Activated CD8-positive, alpha-beta memory T cell treated with anti-CD3 and anti-CD28 coated beads, Interleukin-2, amount 10 ng/mL, durations not matched to agents 7 days and 5 days (primary cell): Measurements from ENCODE around the gene ABCC12. TPM values are rescaled to one million over a fixed set of nuclear protein-coding genes. Genes with fewer than 3 reads are reported as not detected.
A peak's percentile ranks its signal among the peaks of the same experiment; 100 is the strongest.
"Not testable (repeated sequence)": the region's sequence is repeated elsewhere in the genome, so short reads cannot be mapped to it uniquely, and the experiment has no call there.

Experiments
- ATAC-seq: fragments of 150-1000 bp; cut with Tn5 transposase; one replicate; pipeline ENCODE4 v1.10.0; 2021; ENCODE audit warnings: moderate library complexity
- CTCF ChIA-PET: fragments of 350-600 bp; sonication (Branson Sonifier 250); formaldehyde crosslinking; loops from one replicate; lab custom pipeline; 2021; ENCODE audit warnings: antibody characterized with exemption; lab: Charles Lee
- DNase-seq: peaks from one replicate; pipeline ENCODE4 v3.0.0-alpha.2; 2020
- H3K27ac Mint-ChIP-seq: one replicate; pipeline ENCODE4 v1.8.0; 2021; ENCODE audit warnings: mild to moderate bottlenecking, mixed read lengths
- H3K27me3 Mint-ChIP-seq: one replicate; pipeline ENCODE4 v1.8.0; 2021; ENCODE audit warnings: mixed read lengths
- H3K36me3 Mint-ChIP-seq: one replicate; pipeline ENCODE4 v1.8.0; 2021; ENCODE audit warnings: mild to moderate bottlenecking, mixed read lengths
- H3K4me1 Mint-ChIP-seq: one replicate; pipeline ENCODE4 v1.8.0; 2021; ENCODE audit warnings: mixed read lengths
- H3K4me3 Mint-ChIP-seq: one replicate; pipeline ENCODE4 v1.8.0; 2021; ENCODE audit warnings: mild to moderate bottlenecking, moderate library complexity, mixed read lengths
- H3K9me3 Mint-ChIP-seq: one replicate; pipeline ENCODE4 v1.8.0; 2022; ENCODE audit warnings: low read depth, mixed read lengths
- total RNA-seq, 2 experiments: library from RNA; stranded (reverse); gene quantifications; one replicate each; pipeline ENCODE4 v1.2.3, GENCODE V29; 2021

The ABCC12 gene
- total RNA-seq, 2 experiments from 2014 or later: not detected

DNA sequence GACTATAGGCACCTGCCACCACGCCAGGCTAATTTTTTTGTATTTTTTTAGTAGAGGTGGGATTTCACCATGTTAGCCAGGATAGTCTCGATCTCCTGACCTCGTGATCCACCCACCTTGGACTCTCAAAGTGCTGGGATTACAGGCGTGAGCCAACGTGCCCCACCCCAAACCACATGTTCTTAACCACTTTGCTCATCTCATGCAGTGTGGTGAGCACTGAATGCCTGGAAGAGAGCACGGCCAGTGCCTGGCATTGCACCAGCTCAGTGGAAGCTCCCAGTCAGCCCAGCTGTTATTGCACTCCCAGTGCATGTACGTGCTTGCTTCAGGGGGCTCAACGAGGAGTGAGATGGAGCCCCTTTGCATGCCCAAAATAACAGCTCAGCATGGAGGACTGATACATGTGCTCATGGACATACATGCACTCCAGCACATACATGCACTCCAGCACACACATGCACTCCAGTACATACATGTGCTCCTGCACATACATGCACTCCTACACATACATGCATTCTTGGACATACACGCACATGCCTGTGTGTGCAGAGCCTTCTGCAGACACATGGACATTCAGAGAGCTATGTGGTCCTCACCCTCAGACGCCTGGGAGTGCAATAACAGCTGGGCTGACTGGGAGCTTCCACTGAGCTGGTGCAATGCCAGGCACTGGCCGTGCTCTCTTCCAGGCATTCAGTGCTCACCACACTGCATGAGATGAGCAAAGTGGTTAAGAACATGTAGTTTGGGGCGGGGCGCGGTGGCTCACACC is 26.1 kb upstream of the ABCC12 start:
- H3K4me1 Mint-ChIP-seq, H3K36me3 Mint-ChIP-seq, H3K27me3 Mint-ChIP-seq, DNase-seq, H3K27ac Mint-ChIP-seq, ATAC-seq, H3K9me3 Mint-ChIP-seq, H3K4me3 Mint-ChIP-seq: not testable (repeated sequence)
- CTCF ChIA-PET: interaction anchor here (1.2 to 1.4 kb wide), 2 partner anchors 16 to 441 kb away, joined by 4 read pairs; no protein-coding TSS in a partner anchor

DNA sequence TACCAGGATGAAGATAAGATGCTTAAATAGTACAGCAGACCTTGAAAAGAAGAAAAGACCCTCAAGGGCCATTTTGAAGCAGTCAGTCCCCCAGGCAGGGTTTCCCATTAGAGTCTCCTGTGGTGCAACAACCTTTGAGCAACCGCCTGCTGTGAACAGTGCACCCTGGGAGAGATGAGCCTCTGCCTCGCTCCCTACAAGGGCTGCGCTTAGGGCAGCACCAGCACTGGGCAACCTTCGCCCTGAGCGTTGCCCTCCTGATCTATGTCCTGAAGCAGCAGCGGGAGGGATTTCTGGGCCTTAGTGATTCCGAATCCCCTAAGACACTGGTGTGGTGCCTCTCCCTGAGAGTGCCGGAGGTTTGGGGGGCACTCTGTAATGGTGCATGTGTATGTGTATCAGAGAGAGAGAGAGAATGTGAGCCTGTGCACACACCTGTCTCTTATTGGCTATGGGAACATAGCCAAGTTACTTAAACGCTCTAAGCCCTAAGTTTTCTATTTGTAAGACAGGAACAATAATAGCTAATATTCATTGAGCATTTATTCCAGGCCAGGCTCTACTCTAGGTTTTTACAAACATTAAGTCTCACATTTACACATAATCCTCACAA is 25.2 kb upstream of the ABCC12 start:
- DNase-seq (no peak), ATAC-seq (no peak)
- Mint-ChIP-seq H3K27me3 (peaks cover 5% of the 10 kb centered on the region), H3K4me3 (no peak overlapping the region), H3K27ac (no peak overlapping the region), H3K36me3 (no peaks in the 10 kb centered on the region), H3K9me3 (no peaks in the 10 kb centered on the region), H3K4me1 (no peaks in the 10 kb centered on the region)
- CTCF ChIA-PET: interaction anchor here (1.2 kb wide), 1 partner anchor 16 kb away, joined by 4 read pairs; no protein-coding TSS in a partner anchor

DNA sequence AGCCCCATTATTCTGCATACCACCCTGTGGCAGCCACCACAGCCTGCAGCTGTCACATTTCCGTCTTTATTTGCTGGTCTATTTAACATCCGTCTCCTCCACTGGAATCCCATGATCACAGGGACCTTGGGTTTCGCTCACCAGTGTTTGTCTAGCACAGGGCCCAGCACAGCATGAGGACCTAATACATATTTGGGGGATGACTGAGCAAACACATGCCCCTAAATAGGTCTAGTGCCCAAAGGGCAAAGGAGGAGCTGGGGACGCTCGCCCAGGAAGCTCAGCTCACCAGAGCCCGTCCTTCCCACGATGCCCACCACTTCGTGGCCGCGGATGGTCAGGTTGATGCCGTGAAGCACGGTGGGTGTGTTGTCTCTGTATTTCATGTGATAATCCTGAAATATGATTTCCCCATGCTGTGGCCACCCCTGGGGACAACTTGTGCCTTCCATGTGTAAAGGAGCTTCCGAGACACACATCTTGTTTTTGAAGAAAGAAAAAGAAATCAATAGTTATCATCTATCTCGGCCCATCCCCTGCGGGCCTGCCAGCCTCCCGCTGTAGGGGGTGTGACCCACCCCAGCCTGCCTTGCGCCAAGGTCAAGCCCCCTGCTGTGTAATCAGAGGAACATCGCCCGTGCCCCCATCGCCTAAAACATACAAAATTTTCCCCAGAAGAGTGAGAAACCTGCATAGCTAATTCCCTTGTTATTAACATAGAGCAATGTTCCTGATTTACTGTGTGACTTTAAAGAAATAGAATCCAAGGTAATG is 21.0 kb upstream of the ABCC12 start:
- Mint-ChIP-seq H3K36me3 (no peaks in the 10 kb centered on the region), H3K27ac (no peak overlapping the region), H3K9me3 (no peaks in the 10 kb centered on the region), H3K4me1 (no peaks in the 10 kb centered on the region), H3K27me3 (peaks cover 7% of the 10 kb centered on the region), H3K4me3 (no peak overlapping the region)
- ATAC-seq (no peak), DNase-seq (no peak)
- CTCF ChIA-PET: interaction anchor here (1.8 kb wide), 1 partner anchor 19 kb away, joined by 5 read pairs; no protein-coding TSS in a partner anchor

DNA sequence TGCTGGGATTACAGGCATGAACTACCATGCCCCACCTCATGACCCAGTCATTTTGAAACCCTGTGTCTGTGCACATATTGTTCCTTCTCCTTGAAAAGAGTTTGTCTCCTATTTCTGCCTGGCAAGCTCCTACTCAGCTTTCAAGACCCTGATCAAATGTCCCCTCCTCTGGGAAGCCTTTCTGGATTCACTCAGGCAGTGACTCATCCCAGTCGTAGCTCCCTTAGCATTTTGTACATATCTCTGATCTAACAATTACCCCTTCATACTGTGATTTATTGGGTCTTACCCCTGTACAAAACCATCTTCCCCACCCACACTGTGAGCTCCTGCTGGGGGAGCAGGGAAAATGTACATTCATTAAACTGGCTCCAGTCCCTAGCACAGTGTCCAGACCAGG is 18.1 kb upstream of the ABCC12 start:
- H3K27ac Mint-ChIP-seq: no peak overlapping the region
- H3K9me3 Mint-ChIP-seq: no peaks in the 10 kb centered on the region
- no peak for ATAC-seq
- CTCF ChIA-PET: interaction anchor here (0.9 to 1.7 kb wide), 2 partner anchors 9 to 14 kb away, joined by 4 to 10 read pairs; no protein-coding TSS in a partner anchor
- no peaks in the 10 kb centered on the region for H3K4me1 Mint-ChIP-seq
- no peaks in the 10 kb centered on the region for H3K36me3 Mint-ChIP-seq
- H3K27me3 Mint-ChIP-seq: peaks cover 7% of the 10 kb centered on the region
- no peak overlapping the region for H3K4me3 Mint-ChIP-seq
- DNase-seq: no peak

DNA sequence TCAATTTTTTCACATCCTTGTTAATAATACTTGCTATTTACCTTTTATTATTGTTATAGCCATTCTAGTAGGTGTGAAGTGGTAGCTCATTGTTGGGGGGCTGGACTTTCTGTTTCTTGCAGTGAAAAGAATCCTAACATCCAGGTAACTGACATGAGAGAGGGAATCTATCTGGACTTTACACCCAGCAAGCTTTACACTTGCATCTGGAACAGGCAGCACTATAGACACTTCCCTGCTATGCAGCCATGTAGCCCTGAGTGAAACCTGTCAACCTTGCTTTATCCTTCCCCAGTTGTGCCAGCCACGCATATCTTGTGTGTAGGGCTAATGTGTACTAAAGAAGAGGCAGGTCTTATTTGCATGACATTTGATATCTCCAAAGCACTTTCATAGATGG is 16.9 kb upstream of the ABCC12 start:
- CTCF ChIA-PET: interaction anchor here (1.0 kb wide), 1 partner anchor 1031 kb away, joined by 3 read pairs; no protein-coding TSS in a partner anchor
- Mint-ChIP-seq H3K27me3 (peaks cover 7% of the 10 kb centered on the region), H3K36me3 (no peaks in the 10 kb centered on the region), H3K4me3 (no peak overlapping the region), H3K4me1 (no peaks in the 10 kb centered on the region), H3K9me3 (no peaks in the 10 kb centered on the region), H3K27ac (no peak overlapping the region)
- ATAC-seq: no peak
- DNase-seq: no peak

DNA sequence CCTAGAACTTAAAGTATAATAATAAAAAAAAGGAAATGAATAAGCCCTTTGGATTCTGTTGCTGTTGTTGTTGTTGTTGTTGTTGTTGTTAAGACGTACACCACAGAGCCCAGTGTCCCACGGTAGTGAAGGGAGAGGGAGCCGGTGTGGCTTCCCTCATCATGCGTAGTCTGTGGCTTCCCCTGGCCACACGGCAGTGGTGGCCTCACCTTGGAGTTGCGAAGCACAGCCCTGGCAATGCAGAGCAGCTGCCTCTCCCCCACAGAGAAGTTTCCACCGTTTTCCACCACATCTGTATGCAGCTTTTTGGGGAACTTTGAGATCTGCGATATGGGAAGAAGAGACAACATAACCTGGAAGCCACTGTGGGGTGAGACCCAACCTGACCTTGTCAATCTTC is 14.1 kb upstream of the ABCC12 start:
- H3K4me1 Mint-ChIP-seq: peaks cover 14% of the 10 kb centered on the region
- H3K9me3 Mint-ChIP-seq: no peaks in the 10 kb centered on the region
- ATAC-seq (no peak), DNase-seq (no peak)
- H3K36me3 Mint-ChIP-seq: no peaks in the 10 kb centered on the region
- H3K27ac Mint-ChIP-seq: no peak overlapping the region
- CTCF ChIA-PET: no interaction called here
- peaks cover 6% of the 10 kb centered on the region for H3K27me3 Mint-ChIP-seq
- H3K4me3 Mint-ChIP-seq: no peak overlapping the region

DNA sequence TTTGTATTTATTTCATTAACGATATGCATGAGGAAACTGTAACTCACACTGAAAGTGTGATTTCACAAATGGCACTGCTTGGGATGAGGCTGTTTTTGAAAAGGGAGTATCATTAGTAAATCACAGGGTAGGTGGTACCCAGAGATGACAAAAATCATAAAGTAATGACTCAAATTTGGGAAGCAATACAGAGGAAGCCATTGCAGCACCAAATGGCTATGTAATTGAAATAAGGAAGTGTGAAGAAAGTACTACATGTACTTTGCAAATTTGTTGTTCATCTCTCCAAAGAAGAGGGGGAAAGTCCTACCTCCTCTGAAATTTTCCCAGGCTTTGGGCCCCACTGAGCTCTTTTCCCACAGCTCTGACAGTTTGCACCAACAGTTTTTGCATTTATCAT is 12.3 kb upstream of the ABCC12 start:
- no peaks in the 10 kb centered on the region for H3K36me3 Mint-ChIP-seq
- peaks cover 12% of the 10 kb centered on the region for H3K27me3 Mint-ChIP-seq
- no peaks in the 10 kb centered on the region for H3K9me3 Mint-ChIP-seq
- no peak for ATAC-seq
- CTCF ChIA-PET: interaction anchor here (1.2 kb wide), 1 partner anchor 1132 kb away, joined by 6 read pairs; no protein-coding TSS in a partner anchor
- peaks cover 16% of the 10 kb centered on the region for H3K4me1 Mint-ChIP-seq
- no peak overlapping the region for H3K4me3 Mint-ChIP-seq
- no peak for DNase-seq
- no peak overlapping the region for H3K27ac Mint-ChIP-seq

DNA sequence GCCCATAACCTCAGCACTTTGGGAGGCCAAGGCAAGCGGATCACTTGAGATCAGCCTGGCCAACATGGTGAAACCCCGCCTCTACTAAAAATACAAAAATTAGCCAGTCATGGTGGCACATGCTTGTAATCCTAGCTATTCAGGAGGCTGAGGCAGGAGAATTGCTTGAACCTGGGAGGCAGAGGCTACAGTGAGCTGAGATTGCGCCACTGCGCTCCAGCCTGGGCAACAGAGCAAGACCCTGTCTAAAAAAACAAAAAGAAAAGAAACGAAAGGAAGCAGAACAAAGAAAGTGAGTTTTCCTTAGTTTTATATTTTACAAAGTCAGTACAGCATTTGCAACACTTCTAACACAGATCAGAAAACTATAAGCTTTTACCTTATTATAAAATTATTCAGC is 10.8 kb upstream of the ABCC12 start:
- not testable (repeated sequence) for H3K36me3 Mint-ChIP-seq, ATAC-seq, H3K27ac Mint-ChIP-seq, H3K9me3 Mint-ChIP-seq, DNase-seq, H3K4me3 Mint-ChIP-seq
- Mint-ChIP-seq H3K4me1 (peaks cover 16% of the 10 kb centered on the region), H3K27me3 (peaks cover 17% of the 10 kb centered on the region)
- CTCF ChIA-PET: interaction anchor here (1.2 to 2.3 kb wide), 5 partner anchors 10 to 1218 kb away, joined by 3 to 14 read pairs (median 5); partner anchors contain the start of gene NETO2

DNA sequence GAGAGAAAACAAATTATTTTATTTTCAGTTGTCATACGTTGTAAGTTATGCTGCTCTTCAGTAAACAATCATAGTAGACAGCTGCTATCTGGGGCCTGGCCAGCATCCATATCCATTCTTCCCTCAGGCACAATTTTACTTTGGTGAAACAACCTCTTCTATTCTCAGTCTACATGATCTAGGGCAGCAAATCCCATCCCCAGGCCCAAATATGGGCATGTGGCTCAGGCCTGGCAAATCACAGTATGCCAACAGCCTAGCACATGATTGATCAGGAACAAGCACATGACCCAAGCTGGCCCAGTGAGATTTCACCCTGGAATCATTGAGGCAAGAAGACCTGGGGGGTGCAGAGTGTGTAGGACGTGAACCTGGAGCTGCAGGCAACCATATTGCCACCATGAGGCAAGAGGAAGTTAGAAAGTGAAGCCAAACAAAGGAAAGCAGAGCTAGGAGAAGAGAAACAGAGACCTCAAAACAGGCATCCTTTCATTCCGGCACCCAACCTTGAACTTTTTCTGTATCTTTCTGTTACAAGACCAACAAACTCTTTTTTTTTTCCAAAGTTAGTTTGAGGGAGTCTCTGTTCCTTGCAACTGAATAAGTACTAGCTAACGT is 10.3 kb upstream of the ABCC12 start:
- Mint-ChIP-seq H3K9me3 (no peaks in the 10 kb centered on the region), H3K27ac (no peak overlapping the region), H3K4me3 (no peak overlapping the region), H3K36me3 (no peaks in the 10 kb centered on the region), H3K4me1 (peaks cover 16% of the 10 kb centered on the region), H3K27me3 (peaks cover 17% of the 10 kb centered on the region)
- DNase-seq (no peak), ATAC-seq (no peak)
- CTCF ChIA-PET: interaction anchor here (1.2 to 2.3 kb wide), 5 partner anchors 10 to 1218 kb away, joined by 3 to 14 read pairs (median 5); partner anchors contain the start of gene NETO2

DNA sequence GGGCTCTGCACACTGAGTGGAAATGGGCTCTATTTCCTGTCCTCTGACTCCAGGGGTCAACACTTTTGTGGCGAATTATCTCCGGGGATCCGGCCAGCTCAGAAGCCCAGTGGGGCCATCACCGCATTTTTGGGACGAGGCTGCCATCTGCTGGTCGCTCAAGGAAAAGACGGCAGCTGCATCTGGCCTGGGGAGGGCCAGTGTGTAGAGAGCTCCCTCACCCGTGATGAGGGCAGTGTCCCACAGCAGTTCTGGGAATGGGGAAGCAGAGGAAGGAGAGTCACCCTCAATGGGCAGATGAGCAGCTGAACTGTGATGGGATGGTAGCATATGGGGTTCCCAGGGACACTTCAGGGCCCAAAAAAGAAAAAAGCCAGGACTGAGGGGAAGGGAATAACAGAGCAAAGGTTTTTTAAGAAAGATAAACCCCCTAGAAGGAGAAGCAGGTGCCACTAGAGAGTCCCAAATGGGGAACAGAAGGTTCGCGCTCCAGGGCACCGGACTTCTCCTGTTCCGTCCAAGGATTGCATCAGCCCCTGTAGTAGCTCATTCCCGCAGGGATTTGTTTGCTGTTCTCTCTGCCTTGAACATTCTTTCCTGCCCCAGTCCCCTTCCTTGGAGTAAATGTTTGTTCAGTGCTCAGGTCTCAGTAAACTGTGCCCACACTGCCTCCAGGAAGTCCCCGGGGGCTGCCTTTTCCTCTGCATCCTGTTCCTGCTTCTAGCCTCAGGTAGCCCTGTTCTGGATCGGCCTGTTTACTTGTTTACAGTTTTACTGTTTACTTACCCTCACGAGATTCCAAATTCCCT is 9.3 kb upstream of the ABCC12 start:
- peaks cover 19% of the 10 kb centered on the region for H3K27me3 Mint-ChIP-seq
- H3K27ac Mint-ChIP-seq: no peak overlapping the region
- CTCF ChIA-PET: interaction anchor here (0.7 to 2.5 kb wide), 31 partner anchors 8 to 1491 kb away, joined by 3 to 20 read pairs (median 4); partner anchors contain the start of gene NETO2
- peak; percentile 74 for DNase-seq
- H3K4me1 Mint-ChIP-seq: peaks cover 16% of the 10 kb centered on the region
- no peaks in the 10 kb centered on the region for H3K36me3 Mint-ChIP-seq
- H3K9me3 Mint-ChIP-seq: no peaks in the 10 kb centered on the region
- peak; percentile 88 for ATAC-seq
- no peak overlapping the region for H3K4me3 Mint-ChIP-seq

DNA sequence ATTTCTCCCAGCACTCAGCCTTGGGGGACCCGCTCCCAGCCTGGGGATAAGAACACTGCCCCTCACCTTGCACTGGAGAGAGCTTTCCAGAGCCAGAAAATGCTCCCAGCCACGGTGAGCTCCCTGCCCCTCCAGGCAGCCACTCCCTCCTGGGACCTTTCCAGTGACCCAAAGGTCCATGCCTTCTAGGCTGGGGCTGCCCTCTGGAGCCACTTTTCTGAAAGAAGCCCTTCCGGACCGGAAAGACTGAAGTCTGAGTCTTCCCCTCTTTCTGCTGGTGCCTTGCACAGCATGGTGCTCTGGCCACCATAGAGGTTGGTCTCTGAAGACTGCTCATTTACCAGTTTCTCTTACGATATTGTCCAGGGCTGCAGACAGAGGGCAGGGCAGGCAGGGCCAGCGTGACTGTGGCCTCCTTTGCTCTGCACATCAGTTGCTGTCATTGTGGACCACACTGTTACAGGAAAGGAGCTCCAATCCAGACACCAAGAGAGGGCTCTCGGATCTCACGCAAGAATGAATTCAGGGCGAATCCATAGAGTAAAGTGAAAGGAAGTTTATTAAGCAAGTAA is 7.1 kb upstream of the ABCC12 start:
- Mint-ChIP-seq H3K4me1 (peaks cover 29% of the 10 kb centered on the region), H3K27ac (no peak overlapping the region), H3K36me3 (no peaks in the 10 kb centered on the region)

DNA sequence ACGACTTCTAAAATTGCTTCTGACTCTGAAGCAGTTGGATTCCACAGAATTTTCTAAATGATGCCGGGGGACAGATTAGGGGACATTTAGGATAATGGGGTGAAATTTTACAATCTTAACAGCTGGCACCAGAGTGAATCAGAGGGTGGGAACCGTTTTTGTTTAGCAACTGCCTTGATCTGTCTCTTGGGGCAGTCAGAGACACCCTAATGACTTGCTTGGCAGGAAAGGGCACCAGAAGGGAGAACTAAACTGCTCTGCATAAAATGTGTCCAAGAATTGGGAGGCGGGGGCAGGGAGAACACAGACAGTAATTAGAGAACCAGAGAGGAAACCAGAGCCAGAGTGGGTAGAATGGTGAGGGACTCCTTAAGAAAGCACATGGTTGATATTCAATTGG is 6.1 kb upstream of the ABCC12 start:
- DNase-seq (no peak), ATAC-seq (no peak)
- H3K4me3 Mint-ChIP-seq: no peak overlapping the region
- peaks cover 33% of the 10 kb centered on the region for H3K27me3 Mint-ChIP-seq
- H3K9me3 Mint-ChIP-seq: no peaks in the 10 kb centered on the region
- peak overlapping the region; percentile 35 for H3K27ac Mint-ChIP-seq
- peaks cover 32% of the 10 kb centered on the region for H3K4me1 Mint-ChIP-seq
- H3K36me3 Mint-ChIP-seq: no peaks in the 10 kb centered on the region
- CTCF ChIA-PET: interaction anchor here (1.1 kb wide), 2 partner anchors 1020 to 1124 kb away, joined by 3 to 5 read pairs; no protein-coding TSS in a partner anchor

More for the DNA sequence above, 7.1 kb upstream of the ABCC12 start:
- ATAC-seq (no peak), DNase-seq (no peak)
- Mint-ChIP-seq H3K27me3 (peaks cover 28% of the 10 kb centered on the region), H3K9me3 (no peaks in the 10 kb centered on the region), H3K4me3 (no peak overlapping the region)
- CTCF ChIA-PET: interaction anchor here (0.6 to 1.5 kb wide), 3 partner anchors 39 to 1125 kb away, joined by 3 read pairs; no protein-coding TSS in a partner anchor
